GM21360 (cell line): ENCODE results near the gene TBC1D26.
A peak's percentile ranks its signal among the peaks of the same experiment; 100 is the strongest.
"Not testable (repeated sequence)": the region's sequence is repeated elsewhere in the genome, so short reads cannot be mapped to it uniquely, and the experiment has no call there.

Source experiments
- ATAC-seq: cut with Tn5 transposase; IDR thresholded peaks from one replicate; pipeline ENCODE4 v1.9.1; 2021; ENCODE audit warnings: mild to moderate bottlenecking, moderate library complexity; ENCODE audit not compliant: unreplicated experiment

The TBC1D26 gene

DNA sequence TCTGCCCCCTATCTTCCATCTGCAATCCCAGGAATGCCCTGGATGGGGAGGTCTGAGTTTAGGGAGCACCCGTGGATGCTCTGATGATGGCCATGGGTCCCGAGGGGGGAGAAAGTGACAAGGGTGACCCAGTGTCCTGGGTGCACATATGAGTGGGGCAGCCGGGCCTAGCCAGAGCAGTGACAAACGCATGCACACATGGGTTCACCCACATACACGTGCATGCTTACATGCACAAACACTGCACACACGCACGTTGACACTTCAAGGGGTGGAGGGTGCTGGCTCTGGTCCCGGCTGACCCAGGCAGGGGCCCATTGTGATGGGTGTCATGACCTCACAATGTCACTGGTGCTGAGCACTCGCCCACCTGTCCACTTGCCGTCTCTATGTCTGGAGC, at the start of gene TBC1D26:
Gene TBC1D26, plus strand, starts transcription at position 384 of the 400 bp plus-strand sequence. CDS start 3,066 bp downstream, outside the sequence.
- not testable (repeated sequence) for ATAC-seq

DNA sequence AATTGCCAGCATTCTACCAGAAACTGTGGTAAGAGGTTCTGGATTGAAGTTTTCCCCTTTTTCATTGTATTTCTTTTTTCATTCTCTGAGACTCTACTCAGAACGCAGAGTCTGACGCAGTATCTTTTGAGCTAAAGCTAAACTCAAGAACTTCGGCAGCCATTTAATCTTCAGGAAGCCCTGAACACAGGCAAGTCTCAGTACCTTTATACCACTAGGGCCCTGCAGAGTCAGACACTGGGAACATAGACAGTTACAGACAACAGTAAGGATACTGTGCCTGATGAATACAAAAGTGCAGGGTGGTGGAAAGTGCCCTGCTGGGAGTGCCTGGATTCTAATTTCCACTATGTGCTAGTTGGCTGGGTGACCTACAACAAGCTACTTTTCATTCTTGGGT, 48.9 kb upstream of the TBC1D26 start:
- ATAC-seq: not testable (repeated sequence)

- ATAC-seq: peak; percentile 91
Measured at GRCh38 chr17:15683824-15684478, 48.1 kb upstream of the TBC1D26 start, which contains the start of gene TRIM16. TSS of gene TRIM16 (minus strand) at chr17:15684311. CDS start at chr17:15651609, 32,702 bp downstream.

- ATAC-seq: not testable (repeated sequence)
Measured at GRCh38 chr17:15687494-15687893, 44.6 kb upstream of the TBC1D26 start.

DNA sequence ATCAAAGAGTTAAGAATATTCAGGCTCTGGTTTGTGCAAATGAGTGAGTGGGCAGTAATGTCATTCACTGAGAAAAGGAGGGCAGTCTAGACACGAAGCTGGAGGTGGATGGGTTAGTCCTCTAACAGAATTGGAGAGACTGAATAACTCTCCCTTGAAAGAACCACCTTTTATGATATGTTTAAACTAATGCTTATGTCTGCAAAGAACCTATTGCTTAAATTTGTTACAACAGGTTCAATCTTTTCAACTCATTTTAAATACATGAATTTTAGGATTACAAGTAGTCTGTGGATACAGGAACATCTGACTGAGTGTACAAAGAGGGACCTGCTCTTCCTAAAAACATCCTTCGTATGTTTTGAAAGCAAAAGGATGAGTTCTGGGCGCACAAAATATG, 33.1 kb upstream of the TBC1D26 start:
- not testable (repeated sequence) for ATAC-seq

GRCh38 chr17:15699413-15699924, 32.6 kb upstream of the TBC1D26 start, which contains the start of gene ZNF286A:
TSS of gene ZNF286A (plus strand) at chr17:15699752. CDS start at chr17:15700330, 578 bp downstream.
- peak; percentile 95 for ATAC-seq

GRCh38 chr17:15699937-15700336, 32.1 kb upstream of the TBC1D26 start:
- ATAC-seq: not testable (repeated sequence)

DNA sequence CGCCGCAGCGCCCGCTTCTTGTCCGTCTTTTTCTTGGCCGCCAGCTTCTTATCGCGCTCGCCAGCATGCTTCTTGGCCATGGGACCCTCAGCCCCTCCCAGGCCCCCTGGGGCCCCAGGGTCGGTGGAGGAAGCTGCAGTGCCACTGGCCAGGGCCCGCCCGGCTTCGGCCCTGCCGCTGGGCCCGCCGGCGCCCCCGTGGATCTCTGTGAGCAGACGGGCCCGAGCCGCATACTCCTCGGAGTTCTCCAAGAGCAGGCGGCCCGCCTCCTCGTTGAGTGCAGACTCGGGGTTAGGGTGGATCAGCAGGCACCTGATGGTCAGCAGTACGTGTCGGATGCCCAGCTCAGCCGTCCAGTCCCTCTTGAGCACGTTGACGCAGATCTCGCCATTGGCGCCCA, 27.8 kb upstream of the TBC1D26 start:
- ATAC-seq: not testable (repeated sequence)

DNA sequence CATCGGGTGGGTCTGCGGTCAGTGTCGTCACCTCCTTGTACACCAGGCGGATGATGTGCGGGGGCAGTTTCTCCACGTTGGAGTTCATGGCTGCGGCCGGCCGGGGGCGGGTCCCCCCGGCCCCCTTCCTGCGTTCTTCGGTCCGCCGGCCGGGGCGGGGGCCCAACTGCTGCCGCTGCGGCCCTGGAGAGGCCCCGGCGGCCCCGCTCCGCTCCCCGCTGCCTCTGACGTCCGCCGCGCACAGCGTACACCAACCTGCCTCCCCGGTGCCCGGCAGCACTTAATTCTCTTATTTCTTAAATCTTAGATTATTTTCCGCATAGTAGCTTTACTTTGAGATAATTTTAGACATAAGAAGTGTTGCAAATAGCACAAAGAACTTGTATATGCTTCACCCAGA, 27.3 kb upstream of the TBC1D26 start:
- not testable (repeated sequence) for ATAC-seq

- ATAC-seq: not testable (repeated sequence)
Measured at GRCh38 chr17:15708879-15709278, 23.2 kb upstream of the TBC1D26 start.

DNA sequence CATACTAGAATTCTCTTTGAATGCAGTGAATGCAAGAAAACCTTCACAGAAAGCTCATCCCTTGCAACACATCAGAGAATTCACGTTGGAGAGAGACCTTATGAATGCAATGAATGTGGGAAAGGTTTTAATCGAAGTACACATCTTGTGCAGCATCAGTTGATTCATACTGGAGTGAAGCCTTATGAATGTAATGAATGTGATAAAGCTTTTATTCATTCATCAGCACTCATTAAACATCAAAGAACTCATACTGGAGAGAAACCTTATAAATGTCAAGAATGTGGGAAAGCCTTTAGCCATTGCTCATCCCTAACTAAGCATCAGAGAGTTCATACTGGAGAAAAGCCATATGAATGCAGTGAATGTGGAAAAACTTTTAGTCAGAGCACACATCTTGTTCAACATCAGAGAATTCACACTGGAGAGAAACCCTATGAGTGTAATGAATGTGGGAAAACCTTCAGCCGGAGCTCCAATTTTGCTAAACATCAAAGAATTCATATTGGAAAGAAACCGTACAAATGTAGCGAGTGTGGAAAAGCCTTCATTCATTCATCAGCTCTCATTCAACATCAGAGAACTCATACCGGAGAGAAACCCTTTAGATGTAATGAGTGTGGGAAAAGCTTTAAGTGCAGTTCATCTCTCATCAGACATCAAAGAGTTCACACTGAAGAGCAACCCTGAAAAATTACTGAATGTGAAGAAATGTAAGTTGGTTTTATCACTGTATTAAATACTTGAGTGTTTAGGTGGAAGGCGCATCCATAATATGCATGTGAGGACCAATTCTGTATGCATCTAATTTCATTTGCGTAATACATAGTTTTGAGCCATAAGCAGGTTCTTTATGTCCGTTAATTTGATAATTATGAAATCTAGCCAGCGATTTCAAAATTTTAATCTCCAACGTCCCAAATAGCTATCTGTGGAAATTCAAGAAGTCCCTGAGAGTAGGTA, 15.2 kb upstream of the TBC1D26 start:
- not testable (repeated sequence) for ATAC-seq

- ATAC-seq: not testable (repeated sequence)
Measured at GRCh38 chr17:15730535-15730934, 1.5 kb upstream of the TBC1D26 start.

DNA sequence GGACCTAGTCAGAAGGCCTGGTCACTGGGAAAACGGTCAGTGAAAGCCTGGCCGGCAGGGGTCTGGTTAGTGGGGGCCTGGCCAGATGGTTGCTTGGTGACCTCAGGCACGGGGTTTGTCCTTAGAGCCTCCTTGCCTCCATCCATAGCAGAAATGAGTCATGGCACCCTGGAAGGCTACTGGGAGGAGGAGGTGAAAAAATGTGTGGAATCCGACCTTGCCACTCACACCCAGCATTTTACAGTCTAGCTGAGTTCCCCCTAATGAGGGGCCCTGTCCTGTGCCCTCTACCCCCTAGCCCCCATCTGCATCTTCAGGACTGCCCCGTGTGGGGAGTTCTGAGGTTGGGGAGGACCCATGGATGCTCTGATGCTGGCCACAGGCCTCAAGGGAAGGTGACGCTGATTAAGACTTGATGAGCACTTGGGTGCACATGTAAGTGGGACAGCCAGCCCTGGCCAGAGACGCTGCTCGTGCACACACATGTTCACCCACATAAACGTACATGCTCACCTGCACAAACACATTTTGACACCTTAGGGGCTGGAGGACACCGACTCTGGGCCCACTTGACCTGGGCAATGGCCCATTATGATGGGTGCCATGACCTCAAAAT, 1.2 kb downstream of the TBC1D26 start:
- ATAC-seq: not testable (repeated sequence)

DNA sequence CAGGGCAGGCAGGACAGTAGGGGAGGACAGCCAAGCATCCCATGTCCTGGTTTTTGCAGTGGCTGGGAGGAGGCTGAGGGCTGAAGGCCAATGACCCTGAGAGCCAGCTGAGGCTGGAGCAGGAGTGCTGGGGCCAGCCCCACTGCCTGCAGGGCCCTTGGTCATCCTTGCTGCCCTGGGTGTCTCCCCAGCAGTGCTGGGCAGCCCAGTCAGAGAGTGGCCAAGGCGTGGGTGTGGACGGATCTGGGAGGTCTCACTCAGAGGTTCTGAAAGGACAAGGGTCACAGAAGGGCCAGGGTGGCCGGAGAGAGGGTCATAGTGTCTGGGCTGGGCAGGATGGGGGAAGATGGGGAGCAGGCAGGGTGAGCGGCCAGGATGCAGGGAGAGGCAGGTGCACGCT, 4.5 kb downstream of the TBC1D26 start:
- not testable (repeated sequence) for ATAC-seq

DNA sequence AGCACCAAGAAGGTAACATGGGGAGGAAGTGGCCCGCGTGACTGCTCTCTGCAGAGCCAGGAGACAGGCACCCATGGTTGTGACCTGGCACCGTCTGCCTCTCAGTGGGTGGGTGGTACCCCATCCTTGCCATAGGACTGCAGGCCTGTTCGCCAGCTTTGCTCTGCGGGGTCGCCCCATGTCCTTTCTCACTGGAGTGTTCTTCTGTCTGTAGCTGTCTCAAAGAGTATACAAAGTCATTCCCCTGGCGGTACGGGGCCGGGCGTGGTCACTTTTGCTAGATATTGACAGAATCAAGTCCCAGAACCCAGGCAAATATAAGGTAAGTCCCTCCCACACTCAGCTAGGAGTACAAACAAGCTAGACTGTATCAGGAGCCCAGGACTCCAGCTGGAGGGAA, 6.0 kb downstream of the TBC1D26 start:
- ATAC-seq: no peak

DNA sequence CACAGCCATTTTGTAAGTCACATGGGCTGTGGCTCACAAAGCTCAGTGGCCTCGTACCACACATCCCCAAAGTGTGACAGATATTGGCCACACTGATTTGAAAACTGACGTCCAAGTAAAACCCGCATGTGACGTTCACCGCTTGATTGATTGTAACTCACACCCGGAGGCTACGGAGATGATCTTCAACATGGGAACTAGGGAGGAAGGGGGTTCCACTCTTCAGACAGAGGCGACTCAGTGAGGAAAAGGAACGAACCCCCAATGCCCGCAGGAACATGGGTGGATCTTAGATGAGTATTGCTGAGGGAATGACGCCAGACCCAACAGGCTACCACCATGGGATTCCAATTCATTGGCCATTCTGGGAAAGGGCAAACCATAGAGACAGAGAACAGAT, 7.2 kb downstream of the TBC1D26 start:
- ATAC-seq: not testable (repeated sequence)

DNA sequence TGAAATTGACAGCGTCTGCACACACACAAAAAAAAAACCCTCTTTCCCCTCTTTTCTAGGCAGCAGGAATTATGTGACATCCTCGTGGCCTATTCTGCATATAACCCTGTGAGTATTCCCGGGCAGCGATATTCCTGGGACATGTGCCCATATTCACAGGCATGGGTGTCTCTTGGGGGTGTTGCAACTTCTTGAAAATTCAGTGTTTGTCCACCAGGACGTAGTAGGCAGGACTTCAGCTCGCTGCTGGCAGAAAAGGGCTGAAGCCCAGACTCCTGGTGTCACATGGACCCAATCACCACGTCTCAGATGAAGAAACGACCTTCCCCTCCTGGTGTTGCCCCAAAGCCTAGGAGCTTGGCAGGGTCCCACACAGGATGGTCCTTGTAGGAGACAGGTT, 8.0 kb downstream of the TBC1D26 start:
- ATAC-seq: not testable (repeated sequence)

DNA sequence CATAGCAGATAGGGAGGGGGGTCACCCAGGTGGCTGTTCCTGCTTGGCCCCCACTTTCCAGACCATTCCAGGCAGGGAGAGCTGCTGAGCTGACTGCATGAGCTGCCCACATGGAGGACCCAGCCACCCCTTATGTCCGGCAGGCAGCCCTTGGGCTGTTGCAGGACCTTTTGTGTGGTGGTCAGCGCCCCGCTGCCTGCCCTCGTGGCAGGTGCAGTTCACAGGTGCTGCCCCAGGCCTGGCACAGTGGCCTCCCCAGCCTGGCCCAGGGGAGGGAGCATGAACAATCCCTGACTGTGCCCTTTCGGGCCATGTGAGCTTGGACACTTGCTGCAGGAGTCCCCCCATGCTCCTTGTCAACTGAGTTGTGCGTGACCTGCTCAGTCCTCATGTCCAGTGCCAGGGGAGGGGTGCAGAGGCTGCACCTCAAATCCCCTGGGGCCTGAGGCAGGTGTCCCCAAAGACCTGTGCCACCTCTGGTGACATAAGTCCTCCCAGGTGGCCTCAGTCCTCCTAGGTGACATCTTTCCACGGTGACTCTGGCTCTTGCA, 8.6 kb downstream of the TBC1D26 start:
- ATAC-seq: no peak

DNA sequence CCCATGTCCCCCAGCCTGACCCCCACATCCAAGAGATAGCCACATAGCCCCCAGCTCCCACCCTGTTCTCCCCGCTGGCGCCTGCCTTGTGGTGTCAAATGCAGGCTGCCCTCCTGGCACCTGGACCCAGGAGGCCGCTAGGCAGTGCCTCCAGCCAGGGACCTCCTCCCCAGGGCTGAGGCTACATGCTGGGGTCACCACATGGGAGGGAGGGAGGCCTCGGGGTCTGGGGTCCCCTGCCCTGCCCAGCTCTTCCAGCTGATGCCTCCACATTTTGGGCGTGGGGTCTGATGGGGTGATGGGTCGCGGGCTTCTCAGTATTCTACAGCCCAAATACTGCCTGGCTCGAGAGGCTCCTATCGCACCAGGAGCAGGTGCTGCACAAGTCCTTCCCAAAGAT, 9.5 kb downstream of the TBC1D26 start:
- ATAC-seq: no peak

DNA sequence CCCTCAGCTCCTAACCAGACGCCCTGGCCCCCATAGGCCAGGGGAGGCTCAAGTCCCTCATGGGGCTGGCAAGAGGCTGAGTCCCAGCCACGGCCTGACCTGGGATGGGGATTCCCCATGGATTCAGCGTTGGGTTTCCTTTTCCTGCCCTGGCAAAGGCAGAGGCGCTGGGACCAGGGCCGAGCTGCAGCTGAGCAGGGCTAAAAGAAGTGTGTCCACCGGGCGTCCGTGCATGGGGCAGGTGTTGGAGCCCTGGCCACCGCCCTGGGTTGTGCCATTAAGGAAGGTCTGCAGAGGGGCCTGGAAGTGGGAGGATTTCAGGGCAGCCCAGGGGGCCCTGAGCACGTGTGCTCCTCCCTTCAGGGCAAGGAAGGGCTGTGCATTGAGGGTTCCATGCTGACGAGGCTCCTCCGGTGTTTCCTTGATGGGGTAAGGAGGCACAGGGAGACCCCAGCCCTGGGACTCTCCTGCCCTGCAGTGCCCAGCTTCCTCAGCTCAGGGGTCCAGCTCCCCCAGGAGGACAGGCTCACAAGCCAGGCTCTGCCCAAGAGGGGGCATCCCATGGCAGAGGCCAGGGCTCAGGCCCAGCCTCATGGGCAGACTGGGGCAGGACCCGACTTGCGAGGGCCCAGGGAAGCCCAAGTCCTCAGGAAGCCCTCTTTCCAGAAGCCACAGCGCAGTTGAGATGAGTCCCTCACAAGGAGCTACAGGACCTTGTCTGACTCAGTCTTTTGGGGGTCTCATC, 10.1 kb downstream of the TBC1D26 start:
- ATAC-seq: no peak
